ENCODE measurements around the gene AHDC1. TPM values are rescaled to one million over a fixed set of nuclear protein-coding genes. Genes with fewer than 3 reads are reported as not detected.
"Not testable (repeated sequence)": the region's sequence is repeated elsewhere in the genome, so short reads cannot be mapped to it uniquely, and the experiment has no call there.

Gene AHDC1
- polyA plus RNA-seq, 1 donor (not counting 4 experiments of a cell fraction or from before 2014, with no cell fraction given): 4.2 TPM

GRCh38 chr1:27630859-27631491 is 27.0 kb upstream of the AHDC1 start:
- dilution Hi-C loops (cut with MboI; ENCODE audit: extremely low pct_ligation_motif_present, low sequenced_read_pairs): no loop called here
- H3K27ac ChIP-seq (ENCODE audit: control insufficient read depth, insufficient read depth, low read length): no peak overlapping the region
- H4K20me1 ChIP-seq (ENCODE audit: control insufficient read depth, extremely low read depth, insufficient read depth, low read length): no peaks in the 10 kb centered on the region
- no peaks in the 10 kb centered on the region for H3K9me1 ChIP-seq (ENCODE audit: control insufficient read depth, extremely low read depth, insufficient read depth, low read length)
- H3K36me3 ChIP-seq (ENCODE audit: control insufficient read depth in 2 of 2, extremely low read depth in 1 of 2, insufficient read depth in 2 of 2, low read length in 2 of 2): no peaks in the 10 kb centered on the region
- no peak overlapping the region for H3K9ac ChIP-seq (ENCODE audit: control insufficient read depth, extremely low read depth, insufficient read depth, low read length)
- DNase-seq (ENCODE audit: low read depth, low spot score) (no peak), FAIRE-seq (no peak)
- peaks cover 16% of the 10 kb centered on the region for H3K27me3 ChIP-seq (ENCODE audit: control insufficient read depth, extremely low read depth, insufficient read depth, low read length)
- H3K4me2 ChIP-seq (ENCODE audit: control insufficient read depth, extremely low read depth, insufficient read depth, low read depth, low read length): peak overlapping the region; percentile 13
- H3K4me1 ChIP-seq (ENCODE audit: control insufficient read depth, extremely low read depth, insufficient read depth, low read length): peaks cover 8% of the 10 kb centered on the region
- no peaks in the 10 kb centered on the region for H3K79me2 ChIP-seq (ENCODE audit: control insufficient read depth, insufficient read depth, low read length)
- H3K9me3 ChIP-seq (ENCODE audit: control insufficient read depth, low read depth, low read length): no peaks in the 10 kb centered on the region
- no peak overlapping the region for H3K4me3 ChIP-seq (ENCODE audit: control insufficient read depth in 2 of 3, extremely low read depth in 1 of 3, insufficient read depth in 2 of 3, low read depth in 1 of 3, low read length in 3 of 3)
- TF ChIP-seq, protein P1, sequence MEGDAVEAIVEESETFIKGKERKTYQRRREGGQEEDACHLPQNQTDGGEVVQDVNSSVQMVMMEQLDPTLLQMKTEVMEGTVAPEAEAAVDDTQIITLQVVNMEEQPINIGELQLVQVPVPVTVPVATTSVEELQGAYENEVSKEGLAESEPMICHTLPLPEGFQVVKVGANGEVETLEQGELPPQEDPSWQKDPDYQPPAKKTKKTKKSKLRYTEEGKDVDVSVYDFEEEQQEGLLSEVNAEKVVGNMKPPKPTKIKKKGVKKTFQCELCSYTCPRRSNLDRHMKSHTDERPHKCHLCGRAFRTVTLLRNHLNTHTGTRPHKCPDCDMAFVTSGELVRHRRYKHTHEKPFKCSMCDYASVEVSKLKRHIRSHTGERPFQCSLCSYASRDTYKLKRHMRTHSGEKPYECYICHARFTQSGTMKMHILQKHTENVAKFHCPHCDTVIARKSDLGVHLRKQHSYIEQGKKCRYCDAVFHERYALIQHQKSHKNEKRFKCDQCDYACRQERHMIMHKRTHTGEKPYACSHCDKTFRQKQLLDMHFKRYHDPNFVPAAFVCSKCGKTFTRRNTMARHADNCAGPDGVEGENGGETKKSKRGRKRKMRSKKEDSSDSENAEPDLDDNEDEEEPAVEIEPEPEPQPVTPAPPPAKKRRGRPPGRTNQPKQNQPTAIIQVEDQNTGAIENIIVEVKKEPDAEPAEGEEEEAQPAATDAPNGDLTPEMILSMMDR (optimal IDR thresholded peaks at IDR 0.05 in 1 of 3, IDR thresholded peaks at IDR 0.05 in 1 of 3, conservative IDR thresholded peaks at IDR 0.05 in 1 of 3; ENCODE audit: extremely low read depth in 1 of 3, insufficient read depth in 2 of 3, low read length in 3 of 3): no peak
- TF ChIP-seq EZH2 (IDR thresholded peaks at IDR 0.05; ENCODE audit: low read length): no peak
- H2AFZ ChIP-seq (ENCODE audit: control insufficient read depth, low read length): peak overlapping the region; percentile 10

DNA sequence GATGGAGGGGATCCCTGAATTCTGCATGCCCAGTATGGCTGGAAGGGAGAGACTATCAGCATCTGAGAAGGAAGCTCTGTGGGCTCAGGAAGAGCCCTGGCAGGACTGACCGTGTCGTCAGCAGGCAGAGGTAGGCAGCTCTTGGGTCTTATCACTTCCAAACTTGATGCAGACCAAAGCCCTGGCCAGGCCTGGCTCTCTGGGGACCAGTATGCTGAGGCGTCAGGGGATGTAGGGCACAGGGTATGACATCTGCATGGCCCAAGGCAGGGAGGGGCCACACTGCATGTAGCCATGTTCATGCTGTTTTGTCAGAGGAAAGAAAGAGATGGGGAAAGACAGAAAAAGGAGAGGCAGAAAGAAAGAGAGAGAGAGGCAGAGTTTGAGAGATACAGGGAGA is 24.8 kb upstream of the AHDC1 start:
- dilution Hi-C loops (cut with MboI; ENCODE audit: extremely low pct_ligation_motif_present, low sequenced_read_pairs): no loop called here
- Histone ChIP-seq H4K20me1 (ENCODE audit: control insufficient read depth, extremely low read depth, insufficient read depth, low read length) (no peaks in the 10 kb centered on the region), H3K36me3 (ENCODE audit: control insufficient read depth in 2 of 2, extremely low read depth in 1 of 2, insufficient read depth in 2 of 2, low read length in 2 of 2) (no peaks in the 10 kb centered on the region), H2AFZ (ENCODE audit: control insufficient read depth, low read length) (no peak overlapping the region), H3K4me3 (ENCODE audit: control insufficient read depth in 2 of 3, extremely low read depth in 1 of 3, insufficient read depth in 2 of 3, low read depth in 1 of 3, low read length in 3 of 3) (no peak overlapping the region), H3K4me1 (ENCODE audit: control insufficient read depth, extremely low read depth, insufficient read depth, low read length) (peaks cover 14% of the 10 kb centered on the region), H3K9ac (ENCODE audit: control insufficient read depth, extremely low read depth, insufficient read depth, low read length) (no peak overlapping the region), H3K9me3 (ENCODE audit: control insufficient read depth, low read depth, low read length) (no peaks in the 10 kb centered on the region), H3K27ac (ENCODE audit: control insufficient read depth, insufficient read depth, low read length) (no peak overlapping the region), H3K4me2 (ENCODE audit: control insufficient read depth, extremely low read depth, insufficient read depth, low read depth, low read length) (no peak overlapping the region), H3K27me3 (ENCODE audit: control insufficient read depth, extremely low read depth, insufficient read depth, low read length) (peaks cover 4% of the 10 kb centered on the region), H3K79me2 (ENCODE audit: control insufficient read depth, insufficient read depth, low read length) (no peaks in the 10 kb centered on the region), H3K9me1 (ENCODE audit: control insufficient read depth, extremely low read depth, insufficient read depth, low read length) (no peaks in the 10 kb centered on the region)
- DNase-seq (ENCODE audit: low read depth, low spot score): no peak
- FAIRE-seq: no peak
- TF ChIP-seq, protein P1 (optimal IDR thresholded peaks at IDR 0.05 in 1 of 3, IDR thresholded peaks at IDR 0.05 in 1 of 3, conservative IDR thresholded peaks at IDR 0.05 in 1 of 3; ENCODE audit: extremely low read depth in 1 of 3, insufficient read depth in 2 of 3, low read length in 3 of 3): no peak
- TF ChIP-seq EZH2 (IDR thresholded peaks at IDR 0.05; ENCODE audit: low read length): no peak

DNA sequence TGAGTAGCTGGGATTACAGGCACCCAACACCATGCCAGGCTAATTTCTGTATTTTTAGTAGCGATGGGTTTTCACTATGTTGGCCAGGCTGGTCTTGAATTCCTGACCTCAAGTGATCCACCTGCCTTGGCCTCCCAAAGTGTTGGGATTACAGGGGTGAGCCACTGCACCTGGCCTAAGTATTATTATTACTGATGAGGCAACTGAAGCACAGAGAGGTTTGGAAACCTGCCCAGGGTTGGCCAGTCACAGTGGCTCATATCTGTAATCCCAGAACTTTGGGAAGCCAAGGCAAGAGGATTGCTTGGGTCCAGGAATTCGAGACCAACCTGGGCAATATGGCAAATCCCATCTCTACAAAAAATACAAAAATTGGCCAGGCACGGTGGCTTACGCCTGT is 23.8 kb upstream of the AHDC1 start:
- dilution Hi-C loops (cut with MboI; ENCODE audit: extremely low pct_ligation_motif_present, low sequenced_read_pairs); FAIRE-seq: not testable (repeated sequence)

More for the DNA sequence above, 23.8 kb upstream of the AHDC1 start:
- not testable (repeated sequence) for H3K4me2 ChIP-seq (ENCODE audit: control insufficient read depth, extremely low read depth, insufficient read depth, low read depth, low read length); H3K27ac ChIP-seq (ENCODE audit: control insufficient read depth, insufficient read depth, low read length); H3K79me2 ChIP-seq (ENCODE audit: control insufficient read depth, insufficient read depth, low read length); H3K9me1 ChIP-seq (ENCODE audit: control insufficient read depth, extremely low read depth, insufficient read depth, low read length); DNase-seq (ENCODE audit: low read depth, low spot score); H3K9me3 ChIP-seq (ENCODE audit: control insufficient read depth, low read depth, low read length); H3K4me3 ChIP-seq (ENCODE audit: control insufficient read depth in 2 of 3, extremely low read depth in 1 of 3, insufficient read depth in 2 of 3, low read depth in 1 of 3, low read length in 3 of 3); H3K9ac ChIP-seq (ENCODE audit: control insufficient read depth, extremely low read depth, insufficient read depth, low read length); H3K27me3 ChIP-seq (ENCODE audit: control insufficient read depth, extremely low read depth, insufficient read depth, low read length); H2AFZ ChIP-seq (ENCODE audit: control insufficient read depth, low read length); H3K36me3 ChIP-seq (ENCODE audit: control insufficient read depth in 2 of 2, extremely low read depth in 1 of 2, insufficient read depth in 2 of 2, low read length in 2 of 2); H4K20me1 ChIP-seq (ENCODE audit: control insufficient read depth, extremely low read depth, insufficient read depth, low read length)
- H3K4me1 ChIP-seq (ENCODE audit: control insufficient read depth, extremely low read depth, insufficient read depth, low read length): peaks cover 14% of the 10 kb centered on the region
